Smooth muscle cell (in vitro differentiated cells): ENCODE results near the gene PTGS1. TPM values are rescaled to one million over a fixed set of nuclear protein-coding genes. Genes with fewer than 3 reads are reported as not detected.
"Not testable (repeated sequence)": the region's sequence is repeated elsewhere in the genome, so short reads cannot be mapped to it uniquely, and the experiment has no call there.

ENCODE experiments used
- DNase-seq: peaks from one replicate; lab custom pipeline; 2025; ENCODE audit not compliant: unreplicated experiment; lab: John Stamatoyannopoulos, UW
- H2AFZ ChIP-seq: fragments of 200-600 bp; sonication (generic); 2 replicates; pipeline ENCODE4 v1.6.0; 2016; ENCODE audit warnings: antibody characterized with exemption, low read depth, mild to moderate bottlenecking
- H3F3A ChIP-seq: fragments of 200-600 bp; sonication (generic); 2 replicates; pipeline ENCODE4 v1.6.0; 2017; ENCODE audit warnings: antibody characterized with exemption, low read depth
- H3K27ac ChIP-seq: fragments of 200-600 bp; sonication (generic); 2 replicates; pipeline ENCODE4 v1.5.1; 2016; ENCODE audit warnings: low read depth, mild to moderate bottlenecking
- H3K27me3 ChIP-seq: fragments of 200-600 bp; sonication (generic); 2 replicates; pipeline ENCODE4 v1.6.1; 2016; ENCODE audit warnings: low read depth, mild to moderate bottlenecking
- H3K36me3 ChIP-seq: fragments of 200-600 bp; sonication (generic); 2 replicates; pipeline ENCODE4 v1.5.1; 2016; ENCODE audit warnings: low read depth
- H3K4me1 ChIP-seq: fragments of 200-600 bp; sonication (generic); 2 replicates; pipeline ENCODE4 v1.5.1; 2016; ENCODE audit warnings: low read depth
- H3K4me2 ChIP-seq: fragments of 200-600 bp; sonication (generic); 2 replicates; pipeline ENCODE4 v1.6.0; 2016; ENCODE audit warnings: mild to moderate bottlenecking
- H3K4me3 ChIP-seq: fragments of 200-600 bp; sonication (generic); 2 replicates; pipeline ENCODE4 v1.5.1; 2016; ENCODE audit warnings: mild to moderate bottlenecking
- H3K79me2 ChIP-seq: fragments of 200-600 bp; sonication (generic); 2 replicates; pipeline ENCODE4 v1.6.0; 2016; ENCODE audit warnings: low read depth, mild to moderate bottlenecking
- H3K9ac ChIP-seq: fragments of 200-600 bp; sonication (generic); 2 replicates; pipeline ENCODE4 v1.6.0; 2016; ENCODE audit warnings: low read depth
- H3K9me3 ChIP-seq: fragments of 200-600 bp; sonication (generic); replicated peaks from 2 replicates; pipeline ENCODE4 v1.5.1; 2016; ENCODE audit warnings: low read depth
- H4K20me1 ChIP-seq: fragments of 200-600 bp; sonication (generic); 2 replicates; pipeline ENCODE4 v1.6.0; 2016; ENCODE audit warnings: low read depth
- WGBS: methylation state at CpG from one replicate; pipeline ENCODE4 v1.1.7; 2016; ENCODE audit warnings: low lambda C conversion rate; 5-methylcytosine and 5-hydroxymethylcytosine counted together
- polyA plus RNA-seq: library from polyadenylated mRNA; unstranded; fragments of >200 nt; fragmentation: Nextera tagmentation; extraction: Ambion mirVana; gene quantifications from 2 replicates; pipeline ENCODE4 v1.2.1, GENCODE V29; 2016
- total RNA-seq: library from RNA; depleted of rRNA; stranded (reverse); fragments of >200 nt; gene quantifications from 2 replicates; pipeline ENCODE4 v1.2.3, GENCODE V29; 2014
- TF ChIP-seq, protein P1 (sequence below): fragments of 200-600 bp; sonication (generic); IDR thresholded peaks from 2 replicates; pipeline ENCODE4 v1.5.1; 2017; ENCODE audit warnings: borderline replicate concordance, mild to moderate bottlenecking, antibody characterized with exemption; ENCODE audit not compliant: insufficient read depth, poor library complexity, severe bottlenecking

Gene PTGS1
- total and polyA plus RNA-seq, 2 experiments from 2014 or later, result 0.06 to 2.3 TPM

DNA sequence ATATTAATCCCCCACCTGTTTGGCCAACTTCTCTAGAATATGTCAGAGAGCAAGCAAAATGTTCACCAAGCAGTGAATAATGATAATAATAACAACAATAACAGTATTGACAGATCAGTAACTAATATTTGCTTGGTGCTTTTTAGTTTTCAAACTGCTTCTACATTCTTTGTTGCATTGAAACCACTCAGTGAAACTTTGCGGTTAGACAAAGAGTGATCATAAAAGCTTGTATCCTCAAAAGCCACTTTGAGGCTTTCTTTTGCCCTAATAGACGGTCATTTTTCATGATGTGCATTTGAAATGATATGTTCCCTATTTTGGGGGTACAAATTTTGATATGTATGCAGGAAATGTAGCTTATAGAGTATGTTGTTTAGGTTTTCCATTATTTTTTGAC, 43.6 kb upstream of the PTGS1 start:
- Histone ChIP-seq H3K27me3 (no peaks in the 10 kb centered on the region), H3K4me1 (peaks cover 2% of the 10 kb centered on the region), H3K4me2 (no peak overlapping the region), H3K4me3 (no peak overlapping the region), H3F3A (no peaks in the 10 kb centered on the region), H3K36me3 (peaks cover 13% of the 10 kb centered on the region), H3K79me2 (no peaks in the 10 kb centered on the region), H3K27ac (no peak overlapping the region), H3K9me3 (no peaks in the 10 kb centered on the region), H4K20me1 (no peaks in the 10 kb centered on the region), H2AFZ (no peak overlapping the region), H3K9ac (no peak overlapping the region)
- TF ChIP-seq, protein P1, sequence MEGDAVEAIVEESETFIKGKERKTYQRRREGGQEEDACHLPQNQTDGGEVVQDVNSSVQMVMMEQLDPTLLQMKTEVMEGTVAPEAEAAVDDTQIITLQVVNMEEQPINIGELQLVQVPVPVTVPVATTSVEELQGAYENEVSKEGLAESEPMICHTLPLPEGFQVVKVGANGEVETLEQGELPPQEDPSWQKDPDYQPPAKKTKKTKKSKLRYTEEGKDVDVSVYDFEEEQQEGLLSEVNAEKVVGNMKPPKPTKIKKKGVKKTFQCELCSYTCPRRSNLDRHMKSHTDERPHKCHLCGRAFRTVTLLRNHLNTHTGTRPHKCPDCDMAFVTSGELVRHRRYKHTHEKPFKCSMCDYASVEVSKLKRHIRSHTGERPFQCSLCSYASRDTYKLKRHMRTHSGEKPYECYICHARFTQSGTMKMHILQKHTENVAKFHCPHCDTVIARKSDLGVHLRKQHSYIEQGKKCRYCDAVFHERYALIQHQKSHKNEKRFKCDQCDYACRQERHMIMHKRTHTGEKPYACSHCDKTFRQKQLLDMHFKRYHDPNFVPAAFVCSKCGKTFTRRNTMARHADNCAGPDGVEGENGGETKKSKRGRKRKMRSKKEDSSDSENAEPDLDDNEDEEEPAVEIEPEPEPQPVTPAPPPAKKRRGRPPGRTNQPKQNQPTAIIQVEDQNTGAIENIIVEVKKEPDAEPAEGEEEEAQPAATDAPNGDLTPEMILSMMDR, result no peak
- DNase-seq, result no peak
- WGBS, result 99% methylated on average over 2 of the region's 2 CpGs

DNA sequence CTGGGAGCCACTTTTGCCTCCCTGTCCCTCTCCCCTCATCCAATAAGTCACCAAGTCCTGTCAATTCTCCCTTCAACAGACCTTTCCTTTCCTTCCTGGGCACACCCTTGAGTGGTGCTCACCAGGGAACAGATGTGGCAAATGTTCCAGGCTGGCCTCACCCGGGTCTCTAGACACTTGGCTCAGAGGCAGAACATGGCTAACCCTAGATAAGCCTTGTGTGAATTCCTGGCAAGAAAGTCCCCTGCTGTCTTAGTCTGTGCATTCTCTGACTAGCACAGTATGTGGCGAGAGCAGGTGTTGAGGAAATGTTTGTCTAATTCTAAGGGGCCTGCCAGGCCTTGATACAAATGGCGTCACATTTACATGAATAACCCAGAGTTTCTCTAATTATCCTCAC, 41.2 kb upstream of the PTGS1 start:
- H2AFZ ChIP-seq, result no peak overlapping the region
- peaks cover 3% of the 10 kb centered on the region for H3K4me1 ChIP-seq
- H3F3A ChIP-seq, result no peaks in the 10 kb centered on the region
- H3K4me3 ChIP-seq, result no peak overlapping the region
- H4K20me1 ChIP-seq, result no peaks in the 10 kb centered on the region
- H3K79me2 ChIP-seq, result no peaks in the 10 kb centered on the region
- no peak for DNase-seq
- no peak overlapping the region for H3K4me2 ChIP-seq
- H3K27ac ChIP-seq, result no peak overlapping the region
- TF ChIP-seq, protein P1, result no peak
- no peaks in the 10 kb centered on the region for H3K9me3 ChIP-seq
- H3K36me3 ChIP-seq, result peaks cover 5% of the 10 kb centered on the region
- H3K9ac ChIP-seq, result no peak overlapping the region
- 92% methylated on average over 3 of the region's 3 CpGs for WGBS
- H3K27me3 ChIP-seq, result no peaks in the 10 kb centered on the region

DNA sequence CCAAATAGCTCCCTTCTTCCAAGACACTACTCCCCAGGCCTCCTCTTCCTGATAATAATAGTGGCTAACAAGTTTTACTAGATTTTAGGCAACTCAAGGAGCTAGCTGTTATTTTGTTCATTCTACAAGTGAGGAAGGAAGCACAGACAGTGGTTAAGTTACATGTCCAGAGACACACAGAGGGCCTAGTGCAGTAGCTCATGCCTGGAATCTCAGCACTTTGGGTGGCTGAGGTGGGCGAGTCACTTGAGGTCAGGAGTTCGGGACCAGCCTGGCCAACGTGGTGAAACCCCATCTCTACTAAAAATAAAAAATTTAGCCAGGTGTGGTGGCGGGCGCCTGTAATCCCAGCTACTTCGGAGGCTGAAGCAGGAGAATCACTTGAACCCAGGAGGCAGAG, 40.4 kb upstream of the PTGS1 start:
- not testable (repeated sequence) for H4K20me1 ChIP-seq, H3K36me3 ChIP-seq, H3K4me2 ChIP-seq, H3K27me3 ChIP-seq, H3K79me2 ChIP-seq, H3K27ac ChIP-seq, H3K4me1 ChIP-seq, DNase-seq, H3K9me3 ChIP-seq, H3K4me3 ChIP-seq, H3F3A ChIP-seq, H2AFZ ChIP-seq, H3K9ac ChIP-seq
- WGBS, result 92% methylated on average over 6 of the region's 6 CpGs

DNA sequence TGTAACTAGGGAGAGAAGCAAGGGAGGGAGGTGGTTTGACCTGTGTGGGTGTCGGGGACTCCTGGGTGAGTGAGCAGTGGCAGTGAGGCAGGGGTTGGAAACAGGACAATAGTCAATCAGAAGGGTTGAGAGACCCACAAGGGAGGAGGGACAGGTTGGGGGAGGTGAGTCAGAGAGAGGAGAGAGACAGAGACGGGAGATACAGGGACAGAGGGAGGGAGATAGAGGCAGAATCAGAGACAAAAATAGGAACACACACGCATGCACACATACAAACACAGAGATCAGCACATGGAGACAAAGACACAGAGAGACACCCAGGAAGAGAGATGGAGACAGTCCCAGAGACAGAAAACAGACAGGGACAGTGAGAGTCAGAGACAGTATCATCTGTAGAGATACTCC, 39.3 kb upstream of the PTGS1 start:
- no peak for DNase-seq
- Histone ChIP-seq H3K4me1 (peaks cover 3% of the 10 kb centered on the region), H2AFZ (no peak overlapping the region), H3K4me3 (no peak overlapping the region), H3K27me3 (peaks cover 5% of the 10 kb centered on the region), H3K4me2 (no peak overlapping the region), H3K27ac (no peak overlapping the region), H3K9me3 (no peaks in the 10 kb centered on the region), H3K79me2 (no peaks in the 10 kb centered on the region), H4K20me1 (no peaks in the 10 kb centered on the region), H3F3A (no peaks in the 10 kb centered on the region), H3K9ac (no peak overlapping the region), H3K36me3 (peaks cover 1% of the 10 kb centered on the region)
- WGBS, result 79% methylated on average over 3 of the region's 3 CpGs
- TF ChIP-seq, protein P1, result no peak
